ENCODE data around the gene NOL9.

NOL9 gene

DNA sequence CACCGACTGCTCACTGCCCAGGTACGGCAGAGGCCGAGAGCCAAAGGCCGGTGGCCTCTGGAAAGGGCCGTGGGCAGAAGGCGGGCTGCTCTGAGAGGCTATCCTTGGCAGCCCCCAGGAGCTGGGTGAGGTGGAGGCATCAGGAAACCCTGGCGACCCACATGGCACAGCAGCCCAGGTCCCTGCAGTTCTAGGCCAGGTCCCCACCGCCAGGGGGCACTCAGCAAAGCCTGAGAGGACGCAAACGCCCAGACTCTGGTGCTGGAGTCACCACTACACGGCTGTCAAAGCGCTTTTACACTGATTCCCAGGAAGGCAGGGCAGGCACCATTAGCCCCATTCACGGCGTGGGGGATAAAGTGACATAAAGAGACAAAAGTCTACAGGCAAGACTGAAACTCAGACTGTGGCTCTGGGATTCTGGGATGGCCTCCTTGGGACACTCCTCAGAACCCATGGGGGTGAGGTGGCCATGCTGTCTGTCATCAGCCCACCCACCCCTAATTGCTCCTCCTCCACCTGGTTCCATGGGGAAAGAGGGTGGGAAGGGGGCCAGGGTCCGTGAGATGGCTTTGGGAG, 67.8 kb downstream of the NOL9 start:
- peak; percentile 86 for DNase-seq

- DNase-seq, result no peak
Measured at GRCh38 chr1:6485168-6486101, 68.9 kb downstream of the NOL9 start.

DNA sequence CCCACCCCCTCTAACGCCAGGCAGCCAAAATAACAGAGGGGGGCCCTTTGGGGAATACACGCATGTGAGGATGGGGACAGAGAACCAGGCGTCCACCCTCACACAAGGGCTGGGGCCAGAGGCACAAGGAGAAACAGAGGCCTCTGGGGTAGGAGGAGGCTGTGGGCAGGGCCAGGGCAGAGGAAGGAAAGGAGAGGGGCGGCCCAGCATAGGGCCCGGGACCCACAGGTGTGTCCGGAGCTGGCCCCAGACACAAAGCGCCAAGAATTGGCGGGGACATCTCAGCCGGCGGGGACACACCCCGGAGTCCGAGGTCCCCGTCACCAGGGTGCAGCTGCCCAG, 69.5 kb downstream of the NOL9 start:
- DNase-seq, result no peak

GRCh38 chr1:6483761-6484117, 70.6 kb downstream of the NOL9 start:
- no peak for DNase-seq

- no peak for DNase-seq
Measured at GRCh38 chr1:6483017-6483760, 71.1 kb downstream of the NOL9 start.

- DNase-seq, result no peak
Measured at GRCh38 chr1:6481820-6482219, 72.5 kb downstream of the NOL9 start.

GRCh38 chr1:6477039-6477820, 77.1 kb downstream of the NOL9 start:
- DNase-seq, result no peak

DNA sequence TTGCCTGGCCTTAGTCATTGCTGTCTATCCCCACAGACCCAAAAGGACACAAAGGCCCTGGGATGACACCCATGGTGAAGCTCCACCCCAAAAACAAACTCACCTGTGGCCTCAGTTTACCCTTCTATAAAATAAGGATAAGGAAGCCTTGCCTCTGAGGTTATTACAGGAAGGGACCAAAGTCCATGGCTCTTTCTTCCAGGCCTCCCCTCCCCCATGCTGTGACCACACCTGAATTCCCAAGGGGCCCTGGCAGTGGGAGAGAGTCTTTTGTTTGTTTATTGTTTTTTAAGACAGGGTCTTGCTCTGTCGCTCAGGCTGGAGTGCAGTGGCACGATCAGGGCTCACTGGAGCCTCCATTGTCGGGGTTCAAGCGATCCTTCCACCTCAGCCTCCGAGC, 77.8 kb downstream of the NOL9 start:
- no peak for DNase-seq

GRCh38 chr1:6475381-6476133, 78.8 kb downstream of the NOL9 start:
- peak; percentile 79 for DNase-seq

DNA sequence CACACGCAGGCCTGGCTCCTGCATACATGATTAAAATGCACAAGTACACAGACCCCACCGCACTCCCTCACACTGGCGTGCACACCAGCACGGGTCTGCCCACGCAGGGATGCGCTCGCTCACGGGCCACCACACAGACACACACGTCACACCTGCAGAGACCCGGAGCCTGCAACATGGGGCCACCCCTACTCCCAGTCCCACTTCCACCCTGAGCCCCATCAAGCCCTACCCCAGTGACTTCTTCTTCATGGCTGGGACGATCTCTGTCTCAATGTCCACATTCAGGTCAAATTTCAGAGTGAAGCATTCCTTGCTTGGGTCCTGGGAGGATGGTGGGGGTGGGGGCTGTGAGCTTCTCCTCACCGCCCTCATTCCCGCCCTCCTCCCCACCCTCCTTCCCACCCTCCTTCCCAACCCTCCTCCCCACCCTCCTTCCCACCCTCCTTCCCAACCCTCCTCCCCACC, 79.5 kb downstream of the NOL9 start:
- no peak for DNase-seq

DNA sequence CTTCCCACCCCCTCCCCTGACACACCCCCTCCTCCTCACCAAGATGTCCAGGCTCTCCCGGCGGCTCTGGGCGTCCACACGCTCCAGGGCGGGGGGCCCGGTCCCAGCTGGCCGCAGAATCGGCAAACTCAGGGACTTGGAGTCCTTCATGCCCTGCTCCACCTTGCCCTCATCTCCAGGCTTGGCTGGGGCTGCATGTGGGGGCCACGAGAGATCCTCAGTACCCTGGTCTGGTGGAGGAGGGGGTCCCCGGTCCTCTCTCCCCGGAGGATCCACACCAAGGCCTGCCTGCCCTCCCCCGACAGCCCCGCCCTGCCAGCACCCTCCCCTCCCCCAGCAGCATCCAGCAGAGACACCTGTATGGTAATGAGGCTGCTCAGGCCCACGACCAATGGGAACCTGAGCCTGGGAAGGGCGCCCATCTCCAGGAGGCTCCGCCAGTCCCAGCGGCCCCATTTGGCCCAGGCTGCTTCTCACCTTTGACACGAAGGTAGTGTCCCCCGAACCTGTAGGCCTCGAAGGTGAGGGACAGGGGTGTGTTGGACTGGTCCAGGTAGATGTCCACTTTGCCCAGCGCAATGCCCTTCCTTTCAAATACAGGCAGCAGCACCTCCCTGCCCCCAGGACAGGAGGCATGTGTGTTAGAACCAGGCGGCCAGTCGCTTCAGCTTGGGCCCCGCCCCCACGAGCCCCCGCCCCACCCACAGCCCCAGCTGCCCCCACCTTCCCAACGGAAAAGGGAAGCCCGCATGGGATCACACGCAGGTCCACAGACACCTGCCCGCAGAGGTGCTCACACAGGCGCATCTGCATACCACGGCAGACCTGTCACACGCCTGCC, 80.1 kb downstream of the NOL9 start:
- DNase-seq, result no peak

- no peak for DNase-seq
Measured at GRCh38 chr1:6473156-6473555, 81.2 kb downstream of the NOL9 start.

DNA sequence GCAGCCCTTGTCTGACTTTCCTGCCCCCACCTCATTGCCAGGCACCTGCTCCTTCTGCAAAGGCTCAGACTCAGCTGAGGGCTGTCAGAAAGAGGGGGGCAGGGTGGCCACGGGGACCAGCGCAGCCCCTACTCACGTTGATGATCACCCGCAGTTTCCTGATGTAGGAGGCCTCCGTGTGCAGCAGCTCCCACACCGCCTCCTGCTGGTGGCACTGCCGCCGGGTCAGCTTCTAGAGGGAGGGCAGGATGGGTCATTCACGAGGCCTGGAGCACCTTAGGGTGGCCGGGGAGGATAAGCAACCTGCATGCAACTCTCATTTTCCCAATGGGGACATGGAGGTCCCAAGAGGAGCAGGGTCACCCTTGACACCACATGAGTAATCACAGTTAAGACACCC, 81.9 kb downstream of the NOL9 start:
- DNase-seq, result no peak

- no peak for DNase-seq
Measured at GRCh38 chr1:6471970-6472368, 82.3 kb downstream of the NOL9 start.

All from activated T-cell treated with anti-CD3 and anti-CD28 coated beads for 4 hours (primary cell).